Stimulated activated naive CD8-positive, alpha-beta T cell treated with anti-CD3 and anti-CD28 coated beads, Interleukin-15, Interleukin-2, amounts not matched to agents 100 U/mL and 50 U/mL, for 24 hours (primary cell): Measurements from ENCODE around the gene GLI2.

Source experiments
- ATAC-seq: fragments of 150-1000 bp; cut with Tn5 transposase; one replicate; pipeline ENCODE4 v1.10.0; 2021
- DNase-seq: peaks from one replicate; pipeline ENCODE4 v3.0.0; 2021

Gene GLI2

GRCh38 chr2:120770641-120771040 lies 35.0 kb downstream of the GLI2 start:
- DNase-seq, result no peak
- ATAC-seq, result no peak

DNA sequence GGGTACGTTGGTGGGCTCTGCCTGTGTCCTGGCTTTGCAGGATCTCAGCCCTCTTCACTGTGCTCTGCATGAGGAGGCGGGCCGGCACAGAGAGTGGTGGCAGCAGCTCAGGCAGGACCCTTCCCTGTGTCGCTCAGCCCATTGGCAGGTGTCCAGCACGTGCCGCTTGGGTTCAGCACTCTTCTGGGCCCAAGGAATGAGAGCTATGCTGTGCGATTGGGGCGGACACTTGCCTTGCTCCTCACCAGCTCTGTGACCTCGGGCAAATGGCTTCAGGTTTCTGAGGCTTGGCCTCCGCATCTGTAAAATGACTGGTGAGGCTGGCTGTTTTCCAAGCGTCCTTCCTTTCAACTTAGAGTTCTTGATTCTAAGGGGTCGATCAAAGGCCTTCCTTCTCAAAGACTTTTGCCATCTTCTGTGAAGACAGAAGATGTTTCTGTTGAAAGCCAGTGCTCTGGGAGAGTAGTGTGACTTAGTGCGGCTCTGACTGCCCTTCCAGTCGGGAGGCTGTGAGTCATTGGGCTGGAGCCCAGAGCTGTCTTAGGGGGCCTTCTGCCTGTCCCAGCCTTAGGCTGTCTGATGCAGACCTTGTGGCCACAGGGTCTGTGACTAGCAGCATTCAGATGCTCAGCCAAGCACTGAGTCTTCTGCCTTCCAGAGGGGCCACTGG lies 35.6 kb downstream of the GLI2 start:
- no peak for DNase-seq
- ATAC-seq, result no peak

DNA sequence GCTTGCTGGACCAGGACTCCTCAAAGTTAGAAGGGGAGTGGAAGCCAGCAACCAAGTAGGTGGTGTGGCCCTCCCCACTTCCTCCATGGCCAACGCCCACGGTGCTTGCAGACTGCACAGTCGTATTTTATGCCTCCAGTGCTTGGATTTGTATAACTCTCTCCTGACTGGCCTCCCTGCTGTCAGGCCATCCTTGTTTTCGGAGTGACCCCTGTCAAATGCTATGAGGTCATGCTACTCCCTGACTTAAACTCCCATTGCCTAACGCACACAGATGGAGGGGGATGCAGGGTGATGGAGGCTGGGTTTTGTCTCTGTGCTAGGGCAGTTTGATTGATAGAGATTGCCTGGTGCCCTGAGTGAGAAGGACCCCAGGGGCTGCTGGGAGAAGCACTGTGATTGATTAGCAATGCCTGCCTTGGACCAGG lies 36.1 kb downstream of the GLI2 start:
- DNase-seq (no peak), ATAC-seq (no peak)

- ATAC-seq (no peak), DNase-seq (no peak)
Observed at GRCh38 chr2:120772261-120772660, 36.6 kb downstream of the GLI2 start.

GRCh38 chr2:120773186-120773800 lies 37.6 kb downstream of the GLI2 start:
- ATAC-seq, result no peak
- DNase-seq, result no peak

GRCh38 chr2:120774557-120775160 lies 39.0 kb downstream of the GLI2 start:
- ATAC-seq (no peak), DNase-seq (no peak)

GRCh38 chr2:120775194-120775593 lies 39.5 kb downstream of the GLI2 start:
- ATAC-seq (no peak), DNase-seq (no peak)

GRCh38 chr2:120775801-120776589 lies 40.3 kb downstream of the GLI2 start:
- DNase-seq (no peak), ATAC-seq (no peak)

GRCh38 chr2:120776649-120777048 lies 41.0 kb downstream of the GLI2 start:
- DNase-seq (no peak), ATAC-seq (no peak)

DNA sequence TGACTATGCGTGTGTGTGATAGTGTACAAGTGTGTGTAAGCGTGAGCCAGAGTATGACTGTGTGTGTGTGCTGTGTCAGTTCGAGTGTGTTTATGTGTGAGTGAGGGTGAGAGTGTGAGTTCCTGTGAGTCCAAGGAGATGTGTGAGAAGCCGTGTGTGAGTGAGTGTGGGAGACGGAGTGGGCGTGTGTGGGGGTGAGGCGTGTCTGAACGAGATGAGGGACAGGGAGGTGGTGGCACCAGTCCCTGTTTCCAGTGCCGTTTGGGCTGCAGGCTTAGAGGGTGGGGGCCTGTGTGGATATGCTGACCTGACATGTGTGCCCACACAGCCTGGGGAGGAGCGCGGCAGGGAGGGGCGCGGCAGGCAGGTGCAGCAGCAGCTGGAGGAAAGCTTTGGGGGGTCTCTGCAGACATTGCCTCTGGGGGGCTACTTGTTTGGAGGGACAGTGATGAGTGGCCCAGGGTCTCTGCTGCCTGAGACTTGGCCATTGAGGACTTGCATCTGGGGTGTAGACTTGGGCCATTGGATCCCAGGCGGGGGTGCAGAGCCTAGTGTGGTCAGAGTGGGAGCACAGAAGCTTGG lies 41.6 kb downstream of the GLI2 start:
- ATAC-seq, result no peak
- no peak for DNase-seq

DNA sequence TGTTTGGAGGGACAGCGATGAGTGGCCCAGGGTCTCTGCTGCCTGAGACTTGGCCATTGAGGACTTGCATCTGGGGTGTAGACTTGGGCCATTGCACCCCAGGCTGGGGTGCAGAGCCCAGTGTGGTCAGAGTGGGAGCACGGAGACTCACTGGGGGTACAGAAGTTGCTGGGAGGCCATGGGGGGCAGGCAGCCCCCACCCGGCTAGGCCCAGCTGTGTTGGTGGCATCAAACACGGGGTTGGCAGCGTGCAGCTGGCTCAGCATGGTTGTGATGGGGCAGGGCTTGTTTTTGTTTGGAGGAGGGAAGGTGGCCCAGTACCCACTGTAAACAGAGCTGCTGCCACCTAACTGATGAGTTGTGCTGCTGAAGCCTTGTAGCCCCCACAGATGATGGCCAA lies 42.1 kb downstream of the GLI2 start:
- DNase-seq, result no peak
- ATAC-seq, result no peak

DNA sequence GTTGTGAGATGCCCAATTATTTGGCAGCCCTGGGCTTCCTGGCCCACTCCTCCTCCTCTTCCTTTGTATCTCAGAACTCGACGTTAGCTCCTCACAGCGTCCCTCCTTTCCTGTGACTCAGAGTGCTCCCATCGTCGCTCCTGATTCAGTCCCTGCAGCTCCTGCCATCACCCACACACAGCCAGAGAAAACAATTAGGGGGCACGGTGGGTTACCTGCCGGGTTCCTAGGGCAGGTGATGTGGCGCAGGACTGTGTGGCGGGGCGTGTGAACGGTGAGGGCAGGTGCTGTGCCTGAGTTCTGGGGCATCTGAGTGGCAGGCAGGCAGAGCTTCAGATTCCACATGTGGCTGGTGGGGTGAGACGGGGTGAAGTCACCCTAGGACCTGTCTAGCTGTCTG lies 42.6 kb downstream of the GLI2 start:
- ATAC-seq, result no peak
- DNase-seq, result no peak

GRCh38 chr2:120779781-120780283 lies 44.2 kb downstream of the GLI2 start:
- no peak for ATAC-seq
- DNase-seq, result no peak

- DNase-seq (no peak), ATAC-seq (no peak)
Observed at GRCh38 chr2:120780402-120780801, 44.7 kb downstream of the GLI2 start.

- ATAC-seq, result no peak
- DNase-seq, result no peak
Observed at GRCh38 chr2:120783371-120783791, 47.7 kb downstream of the GLI2 start.

DNA sequence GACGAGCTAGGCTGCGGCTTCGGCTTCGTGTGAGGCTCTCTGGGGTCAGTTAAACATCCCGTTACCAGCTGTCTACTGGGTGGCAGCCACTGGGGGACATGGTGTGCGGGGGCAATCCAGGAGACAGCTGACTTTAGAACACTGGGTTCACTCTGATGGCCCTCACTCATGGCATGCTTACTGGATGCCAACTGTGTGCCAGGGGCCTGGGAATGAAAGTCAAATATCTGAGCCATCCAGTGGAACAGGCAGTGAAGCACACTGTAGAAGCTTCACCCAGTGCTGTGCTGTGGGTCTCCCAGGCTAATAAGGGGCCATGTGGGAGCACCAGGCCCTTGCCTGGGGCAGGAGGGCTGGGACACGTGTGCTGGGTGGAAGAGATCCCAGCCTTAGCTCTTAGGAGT lies 48.3 kb downstream of the GLI2 start:
- ATAC-seq, result no peak
- no peak for DNase-seq
